Heart right ventricle (tissue), 16 donors: ENCODE measurements around the gene UST. TPM values are rescaled to one million over a fixed set of nuclear protein-coding genes. Genes with fewer than 3 reads are reported as not detected.

Experiments used
- ATAC-seq, 8 donors: fragments of 200-7000 bp; cut with Tn5 transposase; one replicate each; pipeline ENCODE4 v1.9.1; 2020; ENCODE audit warnings: mild to moderate bottlenecking in 8 of 8, moderate library complexity in 8 of 8, moderate number of reproducible peaks in 1 of 8
- DNase-seq, 2 donors: peaks; one replicate each; pipeline ENCODE4 v3.0.0-alpha.2; 2020
- H3K27ac ChIP-seq, 10 donors: fragments of 200-600 bp; sonication (generic) in 2 of 10; one replicate each; pipeline versions ENCODE4 v1.5.0 to v1.8.0; 2020 to 2022; ENCODE audit warnings: mild to moderate bottlenecking in 3 of 10
- H3K27me3 ChIP-seq, 7 donors: fragments of 200-600 bp; one replicate each; pipeline ENCODE4 v1.8.0; 2021 to 2022; ENCODE audit warnings: mild to moderate bottlenecking in 2 of 7
- H3K36me3 ChIP-seq, 9 donors: fragments of 200-600 bp; sonication (generic) in 1 of 9; one replicate each; pipeline versions ENCODE4 v1.5.0 to v1.8.0; 2020 to 2022; ENCODE audit warnings: mild to moderate bottlenecking in 2 of 9
- H3K4me1 ChIP-seq, 9 donors: fragments of 200-600 bp; sonication (generic) in 1 of 9; one replicate each; pipeline versions ENCODE4 v1.5.0 to v1.8.0; 2020 to 2022; ENCODE audit warnings: mild to moderate bottlenecking in 4 of 9
- H3K4me3 ChIP-seq, 10 donors: fragments of 200-600 bp; sonication (generic) in 2 of 10; one replicate each; pipeline versions ENCODE4 v1.5.0 to v1.8.0; 2020 to 2022; ENCODE audit warnings: mild to moderate bottlenecking in 7 of 10, moderate library complexity in 2 of 10
- H3K9me3 ChIP-seq, 11 donors: fragments of 200-600 bp in 10 of 11; sonication (generic) in 2 of 11; one replicate each; pipeline versions ENCODE4 v1.5.0 to v1.8.0; 2013 to 2022; ENCODE audit warnings: mild to moderate bottlenecking in 2 of 11, control low read depth in 1 of 11, moderate library complexity in 1 of 11
- WGBS, 2 donors: extraction: QIAGEN DNeasy Blood & Tissue Kit; methylation state at CpG; one replicate each; pipeline ENCODE4 v1.1.7; 2013; ENCODE audit warnings: inconsistent platforms in 1 of 2; 5-methylcytosine and 5-hydroxymethylcytosine counted together
- intact Hi-C, 10 donors: fragments of 100-400 bp; cut with DNase I; formaldehyde crosslinking; loops; one replicate each; pipeline versions ENCODE4 v1.11.1 to v1.14.2; 2022
- polyA plus RNA-seq, 2 donors: library from polyadenylated mRNA; stranded (reverse); fragments of 200-250 nt; gene quantifications; one replicate each; pipeline ENCODE4 v1.2.3, GENCODE V29; 2013
- total RNA-seq, 10 donors: library from RNA; stranded (reverse); fragmentation: NEBNext Ultra II Directional in 3 of 10; extraction: Animal tissue kit (Norgen Biotek cat#: 25700) in 3 of 10; gene quantifications; one replicate each; pipeline versions ENCODE4 v1.2.1 to v1.2.4, GENCODE V29; 2021 to 2023
- TF ChIP-seq, protein P1 (sequence below), 9 donors: fragments of 200-600 bp; sonication (generic) in 2 of 9; IDR thresholded peaks; one replicate each; pipeline versions ENCODE4 v1.5.0 to v1.8.0; 2021 to 2022; ENCODE audit warnings: antibody characterized with exemption in 9 of 9, mild to moderate bottlenecking in 5 of 9, moderate library complexity in 1 of 9
- donor health status: Arrhythmogenic right ventricular cardiomyopathy.
- donor health status: ischemic (EF 13 %, LVEDD 7.1; RV severe dilation, severe dysfunction).
- donor health status: healthy with polysubstance abuse.
- donor health status: DM: no; HTN: yes; CAD: no.
- donor health status: DM: no; HTN: no; CAD: no.
- donor health status: ischemic (EF 25% LVEDD 6.9; RV normal size, moderate dysfunction).
- donor health status: ischemic (EF 25% LVEDD 5.7; RV mildly dilated, moderate dysfunction).
- donor health status: healthy.
- donor health status: DM: yes; HTN: yes; CAD: no.
- donor health status: Ischemic cardiomyopathy.
- donor health status: ischemic (EF 35%, LVEDD 5.7; RV mildly dilated, moderate dysfunction).
- donor health status: nonischemic (EF 11% LVEDD 7.7; RV severe dilation, severe dysfunction).
- donor health status: DM: yes; HTN: yes; CAD: no.
- donor health status: PGD.
- donor health status: ischemic (EF 29% LVEDD 5.4; RV normal size, mild dysfunction).
- donor health status: nonischemic (EF 23%, LVEDD 6.1; RV moderate dilation, normal function).

The UST gene
- total and polyA plus RNA-seq, 12 donors, result 1.6 to 4.1 (median 2.3) TPM

DNA sequence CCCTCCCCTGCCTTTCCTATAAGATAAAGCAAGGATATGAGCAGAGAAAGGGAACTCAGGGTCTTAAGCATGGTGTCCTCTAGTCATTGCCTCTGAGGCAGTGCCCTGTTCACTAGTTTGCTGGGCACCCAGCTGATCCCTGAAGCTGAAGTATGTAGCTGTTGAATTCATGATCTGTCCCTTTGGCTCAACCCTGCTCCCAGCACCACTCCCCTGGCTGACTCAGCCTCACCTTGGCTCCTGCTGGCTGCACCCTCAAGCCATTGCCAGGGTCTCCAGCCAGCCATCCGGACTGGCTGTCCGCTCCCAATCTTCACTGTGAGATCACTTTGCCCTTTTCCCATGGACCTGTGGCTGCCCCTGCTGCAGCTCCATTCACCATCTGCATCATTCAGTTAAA is 25.9 kb upstream of the UST start:
- no peak for ATAC-seq
- H3K36me3 ChIP-seq, result no peaks in the 10 kb centered on the region
- H3K4me3 ChIP-seq, result no peak overlapping the region
- no peaks in the 10 kb centered on the region for H3K27me3 ChIP-seq
- peaks cover 0 to 8% (median 0%) of the 10 kb centered on the region in 11 donors for H3K9me3 ChIP-seq
- intact Hi-C loops, result no loop called here
- TF ChIP-seq, protein P1, sequence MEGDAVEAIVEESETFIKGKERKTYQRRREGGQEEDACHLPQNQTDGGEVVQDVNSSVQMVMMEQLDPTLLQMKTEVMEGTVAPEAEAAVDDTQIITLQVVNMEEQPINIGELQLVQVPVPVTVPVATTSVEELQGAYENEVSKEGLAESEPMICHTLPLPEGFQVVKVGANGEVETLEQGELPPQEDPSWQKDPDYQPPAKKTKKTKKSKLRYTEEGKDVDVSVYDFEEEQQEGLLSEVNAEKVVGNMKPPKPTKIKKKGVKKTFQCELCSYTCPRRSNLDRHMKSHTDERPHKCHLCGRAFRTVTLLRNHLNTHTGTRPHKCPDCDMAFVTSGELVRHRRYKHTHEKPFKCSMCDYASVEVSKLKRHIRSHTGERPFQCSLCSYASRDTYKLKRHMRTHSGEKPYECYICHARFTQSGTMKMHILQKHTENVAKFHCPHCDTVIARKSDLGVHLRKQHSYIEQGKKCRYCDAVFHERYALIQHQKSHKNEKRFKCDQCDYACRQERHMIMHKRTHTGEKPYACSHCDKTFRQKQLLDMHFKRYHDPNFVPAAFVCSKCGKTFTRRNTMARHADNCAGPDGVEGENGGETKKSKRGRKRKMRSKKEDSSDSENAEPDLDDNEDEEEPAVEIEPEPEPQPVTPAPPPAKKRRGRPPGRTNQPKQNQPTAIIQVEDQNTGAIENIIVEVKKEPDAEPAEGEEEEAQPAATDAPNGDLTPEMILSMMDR (IDR thresholded peaks at IDR 0.05), result no peak
- H3K27ac ChIP-seq, result no peak overlapping the region
- 85 to 89% methylated on average over 2 of the region's 2 CpGs for WGBS, 2 donors
- H3K4me1 ChIP-seq, result no peaks in the 10 kb centered on the region
- no peak for DNase-seq

DNA sequence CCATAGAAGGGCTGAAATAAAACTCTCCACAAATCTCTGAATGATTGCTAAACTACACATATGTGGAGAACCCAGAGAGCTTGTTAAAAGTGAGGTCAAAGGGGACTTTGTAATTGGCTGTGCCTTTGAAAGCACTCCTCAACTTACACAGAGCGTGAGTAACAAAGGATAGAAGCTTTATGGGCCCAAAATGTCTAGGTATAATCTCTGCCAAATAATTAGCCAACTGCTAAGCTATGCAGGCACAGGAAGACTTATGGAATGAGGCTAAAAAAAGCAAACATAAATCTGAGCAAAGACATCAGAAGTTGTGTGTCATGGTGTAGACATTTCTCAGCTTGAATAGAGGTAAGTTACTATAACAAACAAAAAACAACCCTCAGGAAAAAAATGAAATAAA is 23.3 kb upstream of the UST start:
- no peaks in the 10 kb centered on the region for H3K36me3 ChIP-seq
- WGBS, 2 donors, result 42 to 70% methylated on average over 1 of the region's 1 CpG
- intact Hi-C loops, result no loop called here

GRCh38 chr6:148724428-148724827 is 22.4 kb upstream of the UST start:
- no peaks in the 10 kb centered on the region for H3K27me3 ChIP-seq
- no peaks in the 10 kb centered on the region for H3K4me1 ChIP-seq
- H3K36me3 ChIP-seq, result no peaks in the 10 kb centered on the region
- DNase-seq, result no peak
- H3K9me3 ChIP-seq, result peaks cover 0 to 25% (median 7%) of the 10 kb centered on the region in 11 donors
- no peak for ATAC-seq
- intact Hi-C loops, result no loop called here
- H3K4me3 ChIP-seq, result no peak overlapping the region
- no peak overlapping the region for H3K27ac ChIP-seq
- TF ChIP-seq, protein P1 (IDR thresholded peaks at IDR 0.05), result no peak

More for the DNA sequence above, 23.3 kb upstream of the UST start:
- ATAC-seq (no peak), DNase-seq (no peak)
- Histone ChIP-seq H3K27ac (no peak overlapping the region), H3K9me3 (peaks cover 0 to 25% (median 7%) of the 10 kb centered on the region in 11 donors), H3K4me1 (no peaks in the 10 kb centered on the region), H3K27me3 (no peaks in the 10 kb centered on the region), H3K4me3 (no peak overlapping the region)
- TF ChIP-seq, protein P1 (IDR thresholded peaks at IDR 0.05), result no peak

DNA sequence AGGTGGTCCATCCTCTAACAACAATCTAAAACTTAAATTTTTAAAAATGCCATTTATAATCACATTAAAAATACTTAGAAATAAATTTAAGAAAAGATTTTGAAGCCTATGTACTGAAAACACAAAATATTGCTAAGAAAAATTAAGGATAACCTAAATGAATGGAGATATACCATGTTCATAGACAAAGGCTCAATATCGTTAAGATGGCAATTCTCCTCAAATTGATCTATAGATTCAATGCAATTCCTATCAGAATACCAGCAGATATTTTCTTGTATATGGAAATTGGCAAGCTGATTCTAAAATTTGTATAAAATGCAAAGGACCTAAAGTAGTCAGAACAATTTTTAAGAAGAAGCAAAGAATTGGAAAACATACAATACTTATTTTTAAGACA is 19.7 kb upstream of the UST start:
- peaks cover 0 to 25% (median 7%) of the 10 kb centered on the region in 11 donors for H3K9me3 ChIP-seq
- 93 to 94% methylated on average over 1 of the region's 1 CpG for WGBS, 2 donors
- no peak for DNase-seq
- H3K36me3 ChIP-seq, result no peaks in the 10 kb centered on the region
- intact Hi-C loops, result no loop called here
- no peak for ATAC-seq
- H3K4me3 ChIP-seq, result no peak overlapping the region
- no peak overlapping the region for H3K27ac ChIP-seq
- no peaks in the 10 kb centered on the region for H3K4me1 ChIP-seq
- H3K27me3 ChIP-seq, result no peaks in the 10 kb centered on the region
- TF ChIP-seq, protein P1 (IDR thresholded peaks at IDR 0.05), result no peak
